Measurements from ENCODE around the gene SBK2.

DNA sequence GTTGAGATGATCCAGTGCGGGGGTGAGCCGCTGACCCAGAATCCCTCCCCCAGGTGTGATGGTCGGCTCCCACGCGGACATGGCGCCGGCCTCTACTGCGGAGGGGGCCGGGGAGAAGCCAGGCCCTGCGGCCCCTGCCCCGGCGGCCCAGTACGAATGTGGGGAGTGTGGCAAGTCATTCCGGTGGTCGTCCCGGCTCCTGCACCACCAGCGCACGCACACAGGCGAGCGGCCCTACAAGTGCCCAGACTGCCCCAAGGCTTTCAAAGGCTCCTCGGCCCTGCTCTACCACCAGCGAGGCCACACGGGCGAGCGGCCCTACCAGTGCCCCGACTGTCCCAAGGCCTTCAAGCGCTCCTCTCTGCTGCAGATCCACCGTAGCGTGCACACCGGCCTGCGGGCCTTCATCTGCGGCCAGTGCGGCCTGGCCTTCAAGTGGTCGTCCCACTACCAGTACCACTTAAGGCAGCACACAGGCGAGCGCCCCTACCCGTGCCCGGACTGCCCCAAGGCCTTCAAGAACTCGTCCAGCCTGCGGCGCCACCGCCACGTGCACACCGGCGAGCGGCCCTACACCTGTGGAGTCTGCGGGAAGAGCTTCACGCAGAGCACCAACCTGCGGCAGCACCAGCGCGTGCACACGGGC lies 55.7 kb downstream of the SBK2 start:
- TF ChIP-seq SIN3A (IDR thresholded peaks at IDR 0.05; ENCODE audit: borderline replicate concordance, low read depth, low read length): no peak
- TF ChIP-seq JUND (IDR thresholded peaks at IDR 0.05): no peak
- TF ChIP-seq, protein P1, sequence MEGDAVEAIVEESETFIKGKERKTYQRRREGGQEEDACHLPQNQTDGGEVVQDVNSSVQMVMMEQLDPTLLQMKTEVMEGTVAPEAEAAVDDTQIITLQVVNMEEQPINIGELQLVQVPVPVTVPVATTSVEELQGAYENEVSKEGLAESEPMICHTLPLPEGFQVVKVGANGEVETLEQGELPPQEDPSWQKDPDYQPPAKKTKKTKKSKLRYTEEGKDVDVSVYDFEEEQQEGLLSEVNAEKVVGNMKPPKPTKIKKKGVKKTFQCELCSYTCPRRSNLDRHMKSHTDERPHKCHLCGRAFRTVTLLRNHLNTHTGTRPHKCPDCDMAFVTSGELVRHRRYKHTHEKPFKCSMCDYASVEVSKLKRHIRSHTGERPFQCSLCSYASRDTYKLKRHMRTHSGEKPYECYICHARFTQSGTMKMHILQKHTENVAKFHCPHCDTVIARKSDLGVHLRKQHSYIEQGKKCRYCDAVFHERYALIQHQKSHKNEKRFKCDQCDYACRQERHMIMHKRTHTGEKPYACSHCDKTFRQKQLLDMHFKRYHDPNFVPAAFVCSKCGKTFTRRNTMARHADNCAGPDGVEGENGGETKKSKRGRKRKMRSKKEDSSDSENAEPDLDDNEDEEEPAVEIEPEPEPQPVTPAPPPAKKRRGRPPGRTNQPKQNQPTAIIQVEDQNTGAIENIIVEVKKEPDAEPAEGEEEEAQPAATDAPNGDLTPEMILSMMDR (IDR thresholded peaks at IDR 0.05): no peak
